ENCODE measurements around the gene GRK5. TPM values are rescaled to one million over a fixed set of nuclear protein-coding genes. Genes with fewer than 3 reads are reported as not detected.
A peak's percentile ranks its signal among the peaks of the same experiment; 100 is the strongest.

The GRK5 gene
- total and polyA plus RNA-seq, 9 of the 15 experiments (the other 6 are each of a cell fraction or from before 2014, with no cell fraction given), result 0.46 to 0.83 (median 0.67) TPM; not detected in 2

- TF ChIP-seq SRSF7 (optimal IDR thresholded peaks at IDR 0.05; ENCODE audit: low read depth, low read length) (no peak), EP400 (IDR thresholded peaks at IDR 0.05) (peak; percentile 88), DPF2 (IDR thresholded peaks at IDR 0.05) (no peak), TAF1 (IDR thresholded peaks at IDR 0.05; ENCODE audit: control insufficient read depth, extremely low read depth, insufficient read depth, low read length, severe bottlenecking) (peak; percentile 97), POLR2AphosphoS2 (IDR thresholded peaks at IDR 0.05; ENCODE audit: low read length) (0 out of 2 replicates have a peak, but pooled peaks have one; percentile 64), ZFP1 (CRISPR knock-in tag; IDR thresholded peaks at IDR 0.05) (no peak), NR2C2 (CRISPR knock-in tag; IDR thresholded peaks at IDR 0.05) (no peak), NR2C2 (tag; IDR thresholded peaks at IDR 0.05) (peak; percentile 24; the same call in 1 of the 2 replicates), POLR2B (IDR thresholded peaks at IDR 0.05; ENCODE audit: low read depth, partially characterized antibody) (peak; percentile 94), STAT5A (IDR thresholded peaks at IDR 0.05; ENCODE audit: borderline replicate concordance, low read length) (no peak), ARID3A (IDR thresholded peaks at IDR 0.05; ENCODE audit: borderline replicate concordance, low read depth, low read length) (no peak), KHSRP (IDR thresholded peaks at IDR 0.05) (no peak), YBX1 (IDR thresholded peaks at IDR 0.05) (no peak), BCLAF1 (IDR thresholded peaks at IDR 0.05; ENCODE audit: borderline replicate concordance in 1 of 2, control insufficient read depth in 1 of 2, low read depth in 2 of 2, low read length in 1 of 2) (no peak), ZNF592 (IDR thresholded peaks at IDR 0.05) (peak; percentile 33; the same call in 1 of the 2 replicates)
- TF ChIP-seq, protein P1, sequence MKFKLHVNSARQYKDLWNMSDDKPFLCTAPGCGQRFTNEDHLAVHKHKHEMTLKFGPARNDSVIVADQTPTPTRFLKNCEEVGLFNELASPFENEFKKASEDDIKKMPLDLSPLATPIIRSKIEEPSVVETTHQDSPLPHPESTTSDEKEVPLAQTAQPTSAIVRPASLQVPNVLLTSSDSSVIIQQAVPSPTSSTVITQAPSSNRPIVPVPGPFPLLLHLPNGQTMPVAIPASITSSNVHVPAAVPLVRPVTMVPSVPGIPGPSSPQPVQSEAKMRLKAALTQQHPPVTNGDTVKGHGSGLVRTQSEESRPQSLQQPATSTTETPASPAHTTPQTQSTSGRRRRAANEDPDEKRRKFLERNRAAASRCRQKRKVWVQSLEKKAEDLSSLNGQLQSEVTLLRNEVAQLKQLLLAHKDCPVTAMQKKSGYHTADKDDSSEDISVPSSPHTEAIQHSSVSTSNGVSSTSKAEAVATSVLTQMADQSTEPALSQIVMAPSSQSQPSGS (CRISPR knock-in tag; IDR thresholded peaks at IDR 0.05), result no peak
- TF ChIP-seq, protein P2, sequence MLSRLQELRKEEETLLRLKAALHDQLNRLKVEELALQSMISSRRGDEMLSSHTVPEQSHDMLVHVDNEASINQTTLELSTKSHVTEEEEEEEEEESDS (CRISPR knock-in tag; IDR thresholded peaks at IDR 0.05), result no peak
Measured at GRCh38 chr10:119178372-119179119, 28.8 kb upstream of the GRK5 start, which contains the start of gene PRDX3 (continued).

Measured in K562 (cell line).